GM18868 (cell line): ENCODE results near the gene RAD52.

Experiments used
- ATAC-seq: cut with Tn5 transposase; IDR thresholded peaks from one replicate; pipeline ENCODE4 v1.9.1; 2021; ENCODE audit warnings: mild to moderate bottlenecking, moderate library complexity; ENCODE audit not compliant: unreplicated experiment

RAD52 gene

GRCh38 chr12:916240-916639, 33.3 kb downstream of the RAD52 start:
- no peak for ATAC-seq

DNA sequence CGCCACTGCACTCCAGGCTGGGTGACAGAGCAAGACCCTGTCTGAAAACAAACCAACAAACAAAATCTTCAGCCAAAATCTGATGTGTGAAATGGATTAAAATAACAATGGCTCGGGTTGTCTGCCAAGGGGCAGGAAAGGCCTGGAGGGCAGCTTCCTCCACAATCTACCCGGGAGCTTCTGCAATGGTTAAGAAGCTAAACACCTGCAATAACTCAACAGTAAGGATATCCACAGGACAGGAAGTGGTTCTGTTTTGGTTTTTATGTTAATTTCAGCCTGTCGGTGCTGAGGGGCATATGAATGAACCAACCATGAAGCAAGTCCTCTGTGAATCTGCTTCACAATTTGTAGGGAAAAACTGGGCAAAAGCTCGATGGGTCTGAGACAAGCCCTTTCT, 34.4 kb downstream of the RAD52 start:
- ATAC-seq, result no peak

GRCh38 chr12:913919-914698, 35.4 kb downstream of the RAD52 start:
- ATAC-seq, result no peak

DNA sequence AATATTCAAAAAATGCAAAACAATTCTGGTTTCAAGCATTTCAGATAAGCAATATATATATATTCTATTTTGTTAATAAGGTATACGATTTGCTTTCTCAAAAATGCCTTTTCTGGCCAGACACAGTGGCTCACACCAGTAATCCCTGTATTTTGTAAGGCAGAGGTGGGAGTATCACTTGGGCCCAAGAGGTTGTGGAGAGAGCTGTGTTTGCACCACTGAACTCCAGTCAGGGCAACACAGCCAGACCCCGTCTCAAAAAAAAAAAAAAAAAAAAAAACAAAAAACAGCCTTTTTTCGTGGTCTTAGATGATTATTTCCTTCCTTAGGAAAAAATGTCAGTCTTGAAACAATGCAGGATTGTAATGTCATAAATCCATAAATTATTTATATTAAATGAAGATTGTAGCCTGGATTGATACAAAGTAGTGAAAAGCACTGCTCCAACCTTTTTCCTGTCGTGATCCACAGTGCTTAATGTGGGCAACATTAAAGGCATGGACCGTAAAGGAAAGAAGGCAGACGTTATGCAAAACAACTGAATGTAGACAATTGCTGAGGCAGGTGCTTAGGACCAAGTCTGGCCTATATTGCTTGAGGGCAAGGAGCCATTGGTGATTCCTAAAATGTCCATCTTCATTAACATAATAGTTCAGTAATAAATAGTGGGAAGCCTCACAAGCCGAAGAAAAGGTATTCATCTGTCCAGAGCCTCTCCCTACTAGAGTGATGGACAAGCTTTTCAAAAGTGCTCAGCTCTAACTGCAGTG, 36.8 kb downstream of the RAD52 start:
- ATAC-seq, result no peak

DNA sequence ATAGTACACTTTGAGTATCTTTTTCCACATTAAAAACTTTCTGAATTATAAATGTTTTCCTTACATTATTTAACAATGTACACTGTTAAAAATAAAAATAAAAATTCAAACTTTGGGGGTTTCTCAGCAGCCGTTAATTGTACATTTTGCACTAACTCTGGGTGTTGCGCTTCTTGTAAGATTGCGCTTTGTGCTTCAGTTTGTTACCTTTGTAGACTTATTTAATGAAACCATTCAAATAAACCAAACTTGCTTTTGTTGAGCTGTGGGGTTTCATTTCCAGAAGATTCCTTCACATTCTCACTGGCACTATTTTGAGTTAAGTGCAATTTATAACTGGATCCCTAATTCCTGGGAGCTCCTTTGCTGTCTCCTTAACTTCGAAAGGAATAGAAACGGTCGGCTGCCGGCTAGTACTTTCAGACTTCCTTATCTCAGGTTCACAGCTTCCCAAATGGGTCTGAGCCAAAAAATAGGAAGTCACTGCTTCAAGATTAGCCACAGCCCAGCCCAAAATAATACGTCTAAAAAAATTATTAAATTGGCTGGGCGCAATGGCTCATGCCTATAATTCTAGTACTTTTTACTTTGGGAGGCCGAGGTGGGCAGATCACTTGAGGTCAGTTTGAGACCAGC, 38.2 kb downstream of the RAD52 start:
- ATAC-seq, result no peak

- no peak for ATAC-seq
Measured at GRCh38 chr12:910416-910815, 39.1 kb downstream of the RAD52 start.

GRCh38 chr12:909861-910260, 39.6 kb downstream of the RAD52 start:
- no peak for ATAC-seq

- no peak for ATAC-seq
Measured at GRCh38 chr12:907413-908185, 41.9 kb downstream of the RAD52 start.

DNA sequence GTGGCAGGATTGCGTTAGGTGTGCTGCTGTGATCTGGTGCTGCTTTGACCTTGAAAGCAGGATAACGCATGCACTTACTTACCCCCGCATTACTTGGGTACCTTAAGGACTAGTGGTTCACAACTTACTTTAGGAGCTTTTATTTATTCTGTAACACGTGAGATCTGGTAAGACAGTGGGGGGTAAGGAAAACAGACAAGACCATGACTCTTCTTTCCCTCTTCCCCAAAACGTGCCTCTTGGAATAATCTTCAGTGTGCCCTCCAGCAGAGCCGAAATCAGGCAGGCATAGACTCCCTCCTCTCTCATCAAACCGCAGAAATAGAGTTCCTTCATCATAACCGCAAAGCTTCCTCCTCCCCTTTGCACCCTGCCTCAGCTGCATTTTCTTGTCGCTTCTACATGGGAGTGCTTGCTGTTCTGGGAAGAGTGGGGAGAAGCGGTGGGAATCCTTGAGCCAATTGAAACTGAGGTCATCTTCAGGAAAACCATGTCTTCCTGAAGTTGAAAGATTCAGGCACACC, 43.4 kb downstream of the RAD52 start:
- no peak for ATAC-seq

- ATAC-seq, result no peak
Measured at GRCh38 chr12:905261-906031, 44.0 kb downstream of the RAD52 start.

DNA sequence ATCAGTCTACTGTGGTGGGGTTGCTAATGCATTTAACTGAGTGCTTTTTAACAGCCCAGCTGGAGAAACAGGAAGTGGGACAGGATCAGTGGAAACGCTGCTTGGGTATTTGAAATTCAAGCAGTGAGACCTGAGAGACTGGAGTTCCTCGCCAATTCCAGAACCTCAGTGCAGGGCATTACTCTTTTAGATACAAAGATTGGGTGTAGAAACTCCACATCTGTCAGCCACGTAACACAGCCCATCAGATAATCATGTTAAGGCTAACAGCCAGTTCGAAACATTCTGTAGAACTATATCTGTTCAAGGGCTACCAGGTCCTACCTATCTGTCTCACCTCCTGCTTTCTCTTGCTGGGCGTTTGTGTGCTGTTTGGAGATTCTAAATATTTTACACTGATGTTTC, 45.5 kb downstream of the RAD52 start:
- no peak for ATAC-seq

DNA sequence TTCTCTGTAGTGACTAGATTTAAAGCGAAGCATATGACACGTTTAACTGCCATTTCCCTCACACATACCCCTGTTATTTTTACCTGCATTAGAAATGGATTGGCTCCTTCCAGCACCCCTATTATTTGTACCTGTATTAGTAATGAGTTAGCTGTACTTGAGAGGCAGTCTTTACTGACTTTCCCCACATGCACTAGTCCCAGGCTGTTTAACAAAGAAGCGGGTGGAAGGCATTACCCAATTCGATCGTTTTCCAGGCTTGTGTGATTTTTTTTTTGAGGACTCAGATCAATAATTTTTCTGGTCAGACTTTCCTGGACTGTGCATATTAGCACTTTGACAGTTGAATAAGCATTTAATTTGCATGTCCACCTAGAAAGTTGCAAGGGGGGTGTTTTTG, 46.4 kb downstream of the RAD52 start:
- no peak for ATAC-seq

DNA sequence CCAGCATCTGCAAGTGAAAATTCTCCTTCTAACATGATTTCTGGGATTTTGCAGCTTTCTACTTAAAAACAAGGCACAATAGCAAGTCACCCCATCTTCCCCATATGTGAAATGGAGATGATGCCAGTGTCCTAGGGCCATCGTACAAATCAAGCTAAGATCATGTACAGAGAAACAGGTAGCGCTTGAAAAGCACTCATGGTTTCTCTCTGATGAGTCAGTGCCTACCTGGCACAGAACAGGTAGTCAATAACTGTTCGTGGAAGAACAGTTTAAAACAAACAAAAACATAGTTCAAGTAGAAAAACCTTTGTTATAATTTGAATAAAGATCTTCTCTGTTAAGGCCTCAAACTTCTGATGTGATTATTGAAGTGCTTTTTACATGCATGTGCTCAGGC, 46.9 kb downstream of the RAD52 start:
- ATAC-seq, result no peak

DNA sequence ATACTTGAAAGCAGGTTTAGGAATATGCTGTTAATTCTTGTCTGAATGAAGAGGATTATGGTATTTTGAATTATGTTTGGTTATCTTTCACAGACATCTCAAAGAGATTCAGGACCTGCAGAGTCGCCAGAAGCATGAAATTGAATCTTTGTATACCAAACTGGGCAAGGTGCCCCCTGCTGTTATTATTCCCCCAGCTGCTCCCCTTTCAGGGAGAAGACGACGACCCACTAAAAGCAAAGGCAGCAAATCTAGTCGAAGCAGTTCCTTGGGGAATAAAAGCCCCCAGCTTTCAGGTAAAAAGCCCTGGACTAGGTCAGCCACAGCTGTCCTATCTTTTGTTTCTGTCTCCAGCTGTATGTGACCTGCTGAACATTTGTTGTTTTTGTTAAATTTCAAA, 52.1 kb downstream of the RAD52 start:
- ATAC-seq, result no peak

DNA sequence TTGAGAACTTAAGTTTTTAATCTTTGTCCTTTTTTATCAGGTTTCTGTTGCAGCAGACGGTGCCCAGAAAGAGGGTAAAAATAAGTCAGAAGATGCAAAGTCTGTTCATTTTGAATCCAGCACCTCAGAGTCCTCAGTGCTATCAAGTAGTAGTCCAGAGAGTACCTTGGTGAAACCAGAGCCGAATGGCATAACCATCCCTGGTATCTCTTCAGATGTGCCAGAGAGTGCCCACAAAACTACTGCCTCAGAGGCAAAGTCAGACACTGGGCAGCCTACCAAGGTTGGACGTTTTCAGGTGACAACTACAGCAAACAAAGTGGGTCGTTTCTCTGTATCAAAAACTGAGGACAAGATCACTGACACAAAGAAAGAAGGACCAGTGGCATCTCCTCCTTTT, 53.5 kb downstream of the RAD52 start:
- no peak for ATAC-seq

DNA sequence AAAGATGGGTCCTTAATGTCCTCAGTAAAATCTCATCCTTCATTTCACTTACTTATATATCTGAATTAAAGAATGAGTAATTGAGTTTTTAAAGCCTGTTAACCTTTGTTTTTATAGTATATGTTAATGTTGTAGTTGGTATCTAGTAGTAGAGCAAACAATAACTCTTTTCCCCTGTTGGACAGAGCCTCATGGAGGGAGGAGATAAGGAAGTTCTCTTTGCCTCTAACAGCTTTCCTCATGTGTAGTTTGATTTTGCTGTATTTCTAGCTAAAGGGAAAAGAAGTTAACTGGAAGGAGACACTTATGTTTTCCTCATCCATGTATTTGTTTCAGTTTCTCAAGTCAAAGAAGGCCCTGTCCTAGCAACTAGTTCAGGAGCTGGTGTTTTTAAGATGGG, 55.3 kb downstream of the RAD52 start:
- ATAC-seq, result no peak

DNA sequence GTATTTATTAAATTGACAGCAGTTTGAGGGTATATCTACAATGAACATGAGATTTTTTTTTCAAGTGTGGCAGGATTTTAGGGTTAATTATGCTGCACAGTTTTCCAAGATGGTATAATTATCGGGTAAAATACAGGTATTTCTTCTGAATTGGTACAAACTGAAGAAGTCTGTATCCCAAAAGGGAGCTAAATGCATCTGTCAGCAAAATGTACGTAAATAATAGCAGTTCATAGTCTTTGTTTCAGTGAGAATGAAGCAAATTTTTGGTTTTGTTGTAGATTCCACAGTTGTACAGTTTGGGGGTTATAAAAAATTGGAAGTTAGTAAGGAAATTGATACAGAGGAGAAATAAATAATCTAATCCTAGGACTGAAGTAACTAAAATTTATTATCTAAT, 63.3 kb downstream of the RAD52 start:
- ATAC-seq, result no peak

GRCh38 chr12:885701-886100, 63.8 kb downstream of the RAD52 start:
- no peak for ATAC-seq

GRCh38 chr12:884746-885414, 64.6 kb downstream of the RAD52 start:
- no peak for ATAC-seq

DNA sequence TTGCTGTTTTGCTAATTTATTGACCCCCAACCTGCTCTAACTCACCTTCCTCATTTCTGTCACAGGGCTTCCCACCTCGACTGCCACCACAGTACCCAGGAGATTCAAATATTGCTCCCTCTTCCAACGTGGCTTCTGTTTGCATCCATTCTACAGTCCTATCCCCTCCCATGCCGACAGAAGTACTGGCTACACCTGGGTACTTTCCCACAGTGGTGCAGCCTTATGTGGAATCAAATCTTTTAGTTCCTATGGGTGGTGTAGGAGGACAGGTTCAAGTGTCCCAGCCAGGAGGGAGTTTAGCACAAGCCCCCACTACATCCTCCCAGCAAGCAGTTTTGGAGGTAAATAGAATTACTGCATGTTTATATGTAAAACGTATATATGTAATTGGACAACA, 68.8 kb downstream of the RAD52 start:
- ATAC-seq, result no peak
